Choroid plexus epithelial cell (primary cell): ENCODE measurements around the gene MAML2.

Source experiments
- DNase-seq: peaks from one replicate; pipeline ENCODE4 v3.0.0-alpha.2; 2010; ENCODE audit warnings: low read depth
- H3K4me3 ChIP-seq: 2 replicates; pipeline ENCODE4 v1.5.1; 2011; ENCODE audit warnings: low read depth, mild to moderate bottlenecking, control low read depth, low read length, moderate library complexity
- TF ChIP-seq, protein P1 (sequence below): conservative IDR thresholded peaks from 2 replicates; pipeline ENCODE4 v1.5.1; 2011; ENCODE audit warnings: low read depth, mild to moderate bottlenecking, control low read depth, inconsistent platforms, low read length, moderate library complexity

The MAML2 gene

DNA sequence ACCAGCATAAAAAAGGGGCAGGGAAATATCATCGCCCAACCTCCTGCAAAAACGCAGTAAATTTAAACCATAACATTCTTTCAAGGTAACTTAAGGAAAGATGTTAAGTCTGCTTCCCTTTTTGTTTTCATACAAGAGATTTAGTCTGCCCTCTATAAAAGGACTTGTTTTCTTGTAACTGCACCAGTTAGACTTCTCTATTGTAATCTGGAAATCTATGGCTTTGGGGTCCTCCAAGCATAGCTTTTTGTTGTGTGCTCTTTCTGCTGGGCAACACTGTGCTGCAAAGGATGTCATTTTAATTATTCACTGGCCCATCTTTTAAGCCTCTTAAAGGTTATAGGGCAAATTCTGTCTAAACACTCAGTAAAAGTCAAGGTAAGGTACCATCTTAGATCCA is 136.0 kb downstream of the MAML2 start:
- TF ChIP-seq, protein P1, sequence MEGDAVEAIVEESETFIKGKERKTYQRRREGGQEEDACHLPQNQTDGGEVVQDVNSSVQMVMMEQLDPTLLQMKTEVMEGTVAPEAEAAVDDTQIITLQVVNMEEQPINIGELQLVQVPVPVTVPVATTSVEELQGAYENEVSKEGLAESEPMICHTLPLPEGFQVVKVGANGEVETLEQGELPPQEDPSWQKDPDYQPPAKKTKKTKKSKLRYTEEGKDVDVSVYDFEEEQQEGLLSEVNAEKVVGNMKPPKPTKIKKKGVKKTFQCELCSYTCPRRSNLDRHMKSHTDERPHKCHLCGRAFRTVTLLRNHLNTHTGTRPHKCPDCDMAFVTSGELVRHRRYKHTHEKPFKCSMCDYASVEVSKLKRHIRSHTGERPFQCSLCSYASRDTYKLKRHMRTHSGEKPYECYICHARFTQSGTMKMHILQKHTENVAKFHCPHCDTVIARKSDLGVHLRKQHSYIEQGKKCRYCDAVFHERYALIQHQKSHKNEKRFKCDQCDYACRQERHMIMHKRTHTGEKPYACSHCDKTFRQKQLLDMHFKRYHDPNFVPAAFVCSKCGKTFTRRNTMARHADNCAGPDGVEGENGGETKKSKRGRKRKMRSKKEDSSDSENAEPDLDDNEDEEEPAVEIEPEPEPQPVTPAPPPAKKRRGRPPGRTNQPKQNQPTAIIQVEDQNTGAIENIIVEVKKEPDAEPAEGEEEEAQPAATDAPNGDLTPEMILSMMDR = no peak
- DNase-seq = no peak
- no peak overlapping the region for H3K4me3 ChIP-seq

DNA sequence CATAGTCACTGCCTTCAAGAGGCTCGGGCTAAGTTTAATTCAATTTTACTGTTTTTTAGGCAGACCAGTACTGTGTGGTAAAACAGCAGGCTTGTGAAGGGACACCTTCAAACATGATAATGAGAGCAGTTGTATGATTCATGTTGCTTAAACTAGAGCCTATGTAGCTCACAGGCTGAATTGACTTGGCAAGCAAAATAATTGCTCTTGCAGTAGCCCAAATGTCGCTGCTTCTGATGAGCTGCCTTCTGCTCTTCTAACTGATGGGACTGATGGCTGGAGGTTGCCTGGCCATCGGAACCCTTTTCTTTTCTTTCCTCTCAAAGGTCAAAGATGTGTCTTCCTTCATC is 137.6 kb downstream of the MAML2 start:
- TF ChIP-seq, protein P1 = no peak
- no peak overlapping the region for H3K4me3 ChIP-seq
- no peak for DNase-seq

DNA sequence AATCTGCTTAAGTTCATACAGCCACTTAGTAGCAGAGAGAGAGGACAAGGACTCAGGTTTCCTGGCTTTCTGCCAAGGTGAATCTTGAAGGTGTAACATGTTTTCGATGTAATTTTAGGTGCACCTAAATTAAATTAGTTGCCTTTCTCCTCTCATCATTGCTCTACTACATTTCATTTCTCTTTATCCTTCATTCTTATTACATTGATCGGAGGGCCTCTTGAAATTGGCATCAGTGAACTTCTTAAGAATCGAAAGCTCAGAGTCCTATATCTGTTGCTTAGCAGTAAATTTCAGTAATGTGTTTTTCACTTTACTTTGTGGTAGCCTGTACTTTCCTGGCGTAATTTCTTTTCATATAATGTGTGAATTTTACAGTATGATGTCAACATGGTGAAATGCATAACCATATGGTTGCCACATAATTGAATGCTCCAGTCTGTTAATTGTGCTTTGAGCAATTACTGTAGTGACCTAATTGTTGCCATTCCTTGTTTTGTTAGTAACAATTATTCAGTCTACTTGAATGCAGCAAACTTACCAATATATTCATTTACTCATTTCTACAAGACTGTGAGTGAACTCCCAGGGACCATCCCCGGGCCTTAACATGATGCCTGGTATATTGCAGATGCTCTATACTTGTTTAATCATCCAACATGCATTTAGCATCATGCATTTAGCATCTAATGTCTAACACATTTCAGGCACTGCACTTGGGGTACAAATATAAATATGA is 138.1 kb downstream of the MAML2 start:
- TF ChIP-seq, protein P1 = no peak
- H3K4me3 ChIP-seq = no peak overlapping the region
- DNase-seq = no peak

DNA sequence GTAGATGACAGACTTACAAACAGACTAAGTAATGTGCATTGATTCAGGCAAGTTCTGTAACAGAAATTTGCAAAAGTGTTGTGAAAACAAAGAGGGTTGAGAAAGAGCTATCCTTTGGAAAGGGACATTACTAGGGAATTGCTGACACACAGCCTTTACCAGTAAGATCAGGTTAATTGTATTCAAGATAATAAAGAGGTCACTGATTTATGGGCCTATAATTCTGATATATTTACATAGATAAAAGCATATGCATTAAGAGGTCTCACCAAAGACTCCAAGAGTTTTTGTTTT is 138.7 kb downstream of the MAML2 start:
- DNase-seq = no peak

DNA sequence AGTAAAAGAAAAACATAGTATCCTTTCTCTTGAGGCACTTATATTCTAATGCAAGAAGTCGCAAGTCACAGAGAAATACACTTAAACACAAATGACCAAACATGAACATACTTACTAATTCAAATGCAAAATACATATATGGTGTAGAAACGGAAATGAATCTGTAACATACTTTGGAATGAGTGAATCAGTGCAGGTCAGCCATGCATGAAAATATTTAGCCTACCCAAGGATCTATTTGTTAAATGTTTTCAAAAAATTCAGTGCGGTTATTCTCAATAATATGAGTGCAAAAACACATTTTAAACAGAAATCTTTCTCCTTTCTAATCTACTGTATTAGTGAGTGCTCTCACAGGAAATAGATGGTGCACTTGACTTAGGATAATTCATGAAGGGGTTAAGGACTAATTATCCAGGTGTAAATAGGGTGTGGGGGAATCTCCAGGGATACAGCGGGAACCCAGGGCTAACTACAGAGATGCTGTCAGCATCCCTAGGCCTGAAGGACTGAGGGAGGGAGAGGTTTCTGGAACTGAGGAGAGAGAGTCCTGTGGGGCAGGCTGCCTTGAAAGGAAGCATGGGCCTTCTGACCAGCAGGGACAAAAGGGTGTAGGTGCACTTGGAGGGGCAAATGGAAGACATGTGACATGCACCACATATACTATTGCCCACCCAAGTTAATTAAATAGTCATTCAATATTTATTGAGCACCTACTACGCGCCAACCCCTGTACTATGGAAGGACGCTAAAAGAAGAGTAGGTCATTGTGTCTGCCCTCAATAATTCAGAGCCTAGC is 139.2 kb downstream of the MAML2 start:
- DNase-seq = no peak
- H3K4me3 ChIP-seq = no peak overlapping the region
- TF ChIP-seq, protein P1 = no peak

More for the DNA sequence above, 138.7 kb downstream of the MAML2 start:
- TF ChIP-seq, protein P1 = no peak
- no peak overlapping the region for H3K4me3 ChIP-seq

DNA sequence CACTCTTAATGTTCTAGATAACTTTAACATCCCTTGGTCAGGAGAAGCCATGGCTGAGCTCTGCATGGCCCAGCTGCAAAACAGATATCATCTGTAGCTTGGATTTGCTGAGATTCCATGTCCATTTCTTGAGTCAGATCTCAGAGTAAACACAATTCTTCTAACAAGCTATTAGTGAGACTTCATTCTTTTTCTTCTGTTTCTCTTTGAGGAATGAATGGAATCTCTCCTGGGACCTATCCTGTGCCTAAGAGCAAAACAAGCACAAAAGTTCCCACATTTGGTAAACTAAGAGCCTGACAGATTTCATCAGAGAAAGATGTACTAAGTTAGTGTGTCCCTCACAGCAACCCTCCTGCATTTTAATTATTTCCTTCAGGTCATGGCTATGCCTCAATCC is 142.8 kb downstream of the MAML2 start:
- peak; percentile 96 for DNase-seq
- H3K4me3 ChIP-seq = no peak overlapping the region
- TF ChIP-seq, protein P1 = no peak
